ENCODE data around the gene SDK1. TPM values are rescaled to one million over a fixed set of nuclear protein-coding genes. Genes with fewer than 3 reads are reported as not detected.

The SDK1 gene
- total and polyA plus RNA-seq, 4 donors = 0.12 to 0.47 (median 0.36) TPM

DNA sequence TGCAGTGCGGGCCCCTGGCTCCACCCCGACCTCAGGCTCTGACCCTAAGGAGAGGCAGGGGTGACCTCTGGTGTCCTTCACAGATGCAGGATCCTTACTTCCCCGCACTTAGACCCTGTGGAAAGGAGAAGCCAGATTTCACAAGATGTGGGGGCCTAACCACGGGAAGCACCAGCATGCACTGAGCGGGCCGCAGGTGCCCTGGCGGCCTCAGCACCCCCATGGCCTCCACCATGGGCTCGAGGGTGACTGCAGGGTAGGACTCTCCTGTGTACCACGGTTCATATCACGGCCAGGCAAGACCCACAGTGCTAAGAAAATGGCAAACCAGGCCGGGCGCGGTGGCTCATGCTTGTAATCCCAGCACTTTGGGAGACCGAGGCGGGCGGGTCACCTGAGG is 971.1 kb downstream of the SDK1 start:
- TF ChIP-seq RAD21 (IDR thresholded peaks at IDR 0.05) (no peak), RXRA (IDR thresholded peaks at IDR 0.05) (no peak), FOXA1 (IDR thresholded peaks at IDR 0.05) (no peak), HNF4G (IDR thresholded peaks at IDR 0.05) (no peak), TAF1 (conservative IDR thresholded peaks at IDR 0.05) (no peak), FOXA2 (IDR thresholded peaks at IDR 0.05) (no peak), JUND (IDR thresholded peaks at IDR 0.05) (no peak), NR2F2 (IDR thresholded peaks at IDR 0.05) (no peak), HNF4A (conservative IDR thresholded peaks at IDR 0.05) (no peak), GABPA (IDR thresholded peaks at IDR 0.05 in 1 of 2, conservative IDR thresholded peaks at IDR 0.05 in 1 of 2) (no peak), EGR1 (IDR thresholded peaks at IDR 0.05; ENCODE audit: low read depth in 2 of 2) (no peak), YY1 (IDR thresholded peaks at IDR 0.05) (no peak)
- TF ChIP-seq, protein P1, sequence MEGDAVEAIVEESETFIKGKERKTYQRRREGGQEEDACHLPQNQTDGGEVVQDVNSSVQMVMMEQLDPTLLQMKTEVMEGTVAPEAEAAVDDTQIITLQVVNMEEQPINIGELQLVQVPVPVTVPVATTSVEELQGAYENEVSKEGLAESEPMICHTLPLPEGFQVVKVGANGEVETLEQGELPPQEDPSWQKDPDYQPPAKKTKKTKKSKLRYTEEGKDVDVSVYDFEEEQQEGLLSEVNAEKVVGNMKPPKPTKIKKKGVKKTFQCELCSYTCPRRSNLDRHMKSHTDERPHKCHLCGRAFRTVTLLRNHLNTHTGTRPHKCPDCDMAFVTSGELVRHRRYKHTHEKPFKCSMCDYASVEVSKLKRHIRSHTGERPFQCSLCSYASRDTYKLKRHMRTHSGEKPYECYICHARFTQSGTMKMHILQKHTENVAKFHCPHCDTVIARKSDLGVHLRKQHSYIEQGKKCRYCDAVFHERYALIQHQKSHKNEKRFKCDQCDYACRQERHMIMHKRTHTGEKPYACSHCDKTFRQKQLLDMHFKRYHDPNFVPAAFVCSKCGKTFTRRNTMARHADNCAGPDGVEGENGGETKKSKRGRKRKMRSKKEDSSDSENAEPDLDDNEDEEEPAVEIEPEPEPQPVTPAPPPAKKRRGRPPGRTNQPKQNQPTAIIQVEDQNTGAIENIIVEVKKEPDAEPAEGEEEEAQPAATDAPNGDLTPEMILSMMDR (IDR thresholded peaks at IDR 0.05; ENCODE audit: low read depth, low read length, missing input control) = no peak
- TF ChIP-seq, protein P2, sequence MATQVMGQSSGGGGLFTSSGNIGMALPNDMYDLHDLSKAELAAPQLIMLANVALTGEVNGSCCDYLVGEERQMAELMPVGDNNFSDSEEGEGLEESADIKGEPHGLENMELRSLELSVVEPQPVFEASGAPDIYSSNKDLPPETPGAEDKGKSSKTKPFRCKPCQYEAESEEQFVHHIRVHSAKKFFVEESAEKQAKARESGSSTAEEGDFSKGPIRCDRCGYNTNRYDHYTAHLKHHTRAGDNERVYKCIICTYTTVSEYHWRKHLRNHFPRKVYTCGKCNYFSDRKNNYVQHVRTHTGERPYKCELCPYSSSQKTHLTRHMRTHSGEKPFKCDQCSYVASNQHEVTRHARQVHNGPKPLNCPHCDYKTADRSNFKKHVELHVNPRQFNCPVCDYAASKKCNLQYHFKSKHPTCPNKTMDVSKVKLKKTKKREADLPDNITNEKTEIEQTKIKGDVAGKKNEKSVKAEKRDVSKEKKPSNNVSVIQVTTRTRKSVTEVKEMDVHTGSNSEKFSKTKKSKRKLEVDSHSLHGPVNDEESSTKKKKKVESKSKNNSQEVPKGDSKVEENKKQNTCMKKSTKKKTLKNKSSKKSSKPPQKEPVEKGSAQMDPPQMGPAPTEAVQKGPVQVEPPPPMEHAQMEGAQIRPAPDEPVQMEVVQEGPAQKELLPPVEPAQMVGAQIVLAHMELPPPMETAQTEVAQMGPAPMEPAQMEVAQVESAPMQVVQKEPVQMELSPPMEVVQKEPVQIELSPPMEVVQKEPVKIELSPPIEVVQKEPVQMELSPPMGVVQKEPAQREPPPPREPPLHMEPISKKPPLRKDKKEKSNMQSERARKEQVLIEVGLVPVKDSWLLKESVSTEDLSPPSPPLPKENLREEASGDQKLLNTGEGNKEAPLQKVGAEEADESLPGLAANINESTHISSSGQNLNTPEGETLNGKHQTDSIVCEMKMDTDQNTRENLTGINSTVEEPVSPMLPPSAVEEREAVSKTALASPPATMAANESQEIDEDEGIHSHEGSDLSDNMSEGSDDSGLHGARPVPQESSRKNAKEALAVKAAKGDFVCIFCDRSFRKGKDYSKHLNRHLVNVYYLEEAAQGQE (IDR thresholded peaks at IDR 0.05) = no peak
- TF ChIP-seq, protein P3, sequence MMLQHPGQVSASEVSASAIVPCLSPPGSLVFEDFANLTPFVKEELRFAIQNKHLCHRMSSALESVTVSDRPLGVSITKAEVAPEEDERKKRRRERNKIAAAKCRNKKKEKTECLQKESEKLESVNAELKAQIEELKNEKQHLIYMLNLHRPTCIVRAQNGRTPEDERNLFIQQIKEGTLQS (IDR thresholded peaks at IDR 0.05) = no peak
- TF ChIP-seq, protein P4, sequence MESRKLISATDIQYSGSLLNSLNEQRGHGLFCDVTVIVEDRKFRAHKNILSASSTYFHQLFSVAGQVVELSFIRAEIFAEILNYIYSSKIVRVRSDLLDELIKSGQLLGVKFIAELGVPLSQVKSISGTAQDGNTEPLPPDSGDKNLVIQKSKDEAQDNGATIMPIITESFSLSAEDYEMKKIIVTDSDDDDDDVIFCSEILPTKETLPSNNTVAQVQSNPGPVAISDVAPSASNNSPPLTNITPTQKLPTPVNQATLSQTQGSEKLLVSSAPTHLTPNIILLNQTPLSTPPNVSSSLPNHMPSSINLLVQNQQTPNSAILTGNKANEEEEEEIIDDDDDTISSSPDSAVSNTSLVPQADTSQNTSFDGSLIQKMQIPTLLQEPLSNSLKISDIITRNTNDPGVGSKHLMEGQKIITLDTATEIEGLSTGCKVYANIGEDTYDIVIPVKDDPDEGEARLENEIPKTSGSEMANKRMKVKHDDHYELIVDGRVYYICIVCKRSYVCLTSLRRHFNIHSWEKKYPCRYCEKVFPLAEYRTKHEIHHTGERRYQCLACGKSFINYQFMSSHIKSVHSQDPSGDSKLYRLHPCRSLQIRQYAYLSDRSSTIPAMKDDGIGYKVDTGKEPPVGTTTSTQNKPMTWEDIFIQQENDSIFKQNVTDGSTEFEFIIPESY (IDR thresholded peaks at IDR 0.05) = no peak
- Histone ChIP-seq H3K27me3 (ENCODE audit: control insufficient read depth in 4 of 4, insufficient read depth in 4 of 4, low read length in 3 of 4) (no peaks in the 10 kb centered on the region), H3K4me1 (ENCODE audit: control insufficient read depth in 4 of 4, insufficient read depth in 4 of 4, low read length in 3 of 4) (no peaks in the 10 kb centered on the region), H3K9ac (ENCODE audit: low read depth in 1 of 2, low read length in 2 of 2) (no peak overlapping the region), H3K9me3 (ENCODE audit: control insufficient read depth in 4 of 4, low read length in 3 of 4) (peaks cover 0 to 4% (median under 1%) of the 10 kb centered on the region in 4 donors), H3K36me3 (ENCODE audit: control insufficient read depth in 4 of 4, insufficient read depth in 3 of 4, low read depth in 1 of 4, low read length in 3 of 4) (no peaks in the 10 kb centered on the region), H3K4me3 (ENCODE audit: low read depth in 1 of 3, low read length in 3 of 3) (no peak overlapping the region), H3K27ac (ENCODE audit: low read depth in 1 of 2, low read length in 2 of 2) (no peak overlapping the region)
- DNase-seq (ENCODE audit: low spot score) = no peak
- WGBS = 89% methylated on average over 16 of the region's 16 CpGs

Data from liver (tissue), 9 donors.